Skeletal muscle tissue (tissue), 4 donors: Measurements from ENCODE around the gene ZNF543. TPM values are rescaled to one million over a fixed set of nuclear protein-coding genes. Genes with fewer than 3 reads are reported as not detected.

Source experiments
- H3K27ac ChIP-seq: one replicate; pipeline ENCODE4 v1.7.0; 2013; ENCODE audit warnings: mild to moderate bottlenecking, low read depth, low read length, inconsistent platforms
- H3K27me3 ChIP-seq, 3 donors: one replicate each; pipeline ENCODE4 v1.7.0; 2013; ENCODE audit warnings: low read length in 3 of 3; ENCODE audit not compliant: control insufficient read depth in 3 of 3, insufficient read depth in 3 of 3
- H3K36me3 ChIP-seq, 3 donors: one replicate each; pipeline ENCODE4 v1.7.0; 2013; ENCODE audit warnings: low read length in 3 of 3; ENCODE audit not compliant: control insufficient read depth in 3 of 3, insufficient read depth in 3 of 3
- H3K4me1 ChIP-seq, 3 donors: one replicate each; pipeline ENCODE4 v1.7.0; 2013; ENCODE audit warnings: low read length in 3 of 3, mild to moderate bottlenecking in 3 of 3; ENCODE audit not compliant: control insufficient read depth in 3 of 3, insufficient read depth in 3 of 3
- H3K4me3 ChIP-seq, 3 donors: one replicate each; pipeline ENCODE4 v1.7.0; 2013; ENCODE audit warnings: low read length in 3 of 3
- H3K9ac ChIP-seq, 3 donors: one replicate each; pipeline ENCODE4 v1.7.0; 2013; ENCODE audit warnings: low read length in 3 of 3, mild to moderate bottlenecking in 3 of 3, moderate library complexity in 2 of 3, low read depth in 1 of 3
- H3K9me3 ChIP-seq, 3 donors: one replicate each; pipeline ENCODE4 v1.7.0; 2013; ENCODE audit warnings: low read length in 3 of 3; ENCODE audit not compliant: control insufficient read depth in 3 of 3
- total RNA-seq: library from RNA; depleted of rRNA; stranded (reverse); fragments of >200 nt; gene quantifications from one replicate; pipeline ENCODE4 v1.2.3, GENCODE V29; 2014
- donor health status: Osteomylitis.

ZNF543 gene
- total RNA-seq, 1 donor from 2014 or later: 18.8 TPM

GRCh38 chr19:57288373-57288772 lies 31.9 kb upstream of the ZNF543 start:
- Histone ChIP-seq H3K27me3 (no peaks in the 10 kb centered on the region), H3K9me3 (peaks cover 0 to 5% (median 4%) of the 10 kb centered on the region in 3 donors), H3K36me3 (peaks cover 62 to 80% (median 80%) of the 10 kb centered on the region in 3 donors), H3K4me1 (peaks cover 7 to 11% (median 9%) of the 10 kb centered on the region in 3 donors), H3K27ac (no peak overlapping the region), H3K9ac (no peak overlapping the region), H3K4me3 (no peak overlapping the region)

GRCh38 chr19:57290970-57291369 lies 29.3 kb upstream of the ZNF543 start:
- Histone ChIP-seq H3K4me1 (no peaks in the 10 kb centered on the region), H3K27me3 (no peaks in the 10 kb centered on the region), H3K4me3 (no peak overlapping the region), H3K9ac (no peak overlapping the region), H3K36me3 (peaks cover 45 to 73% (median 66%) of the 10 kb centered on the region in 3 donors), H3K27ac (no peak overlapping the region), H3K9me3 (peaks cover 0 to 7% (median 4%) of the 10 kb centered on the region in 3 donors)

- Histone ChIP-seq H3K27ac (no peak overlapping the region), H3K36me3 (peaks cover 38 to 59% (median 59%) of the 10 kb centered on the region in 3 donors), H3K4me3 (no peak overlapping the region), H3K4me1 (no peaks in the 10 kb centered on the region), H3K9me3 (peaks cover 0 to 7% (median 4%) of the 10 kb centered on the region in 3 donors), H3K27me3 (no peaks in the 10 kb centered on the region), H3K9ac (no peak overlapping the region)
These were observed 27.7 kb upstream of the ZNF543 start for GRCh38 chr19:57292547-57292946.

- Histone ChIP-seq H3K9ac (no peak overlapping the region), H3K4me3 (no peak overlapping the region), H3K27me3 (no peaks in the 10 kb centered on the region), H3K27ac (no peak overlapping the region), H3K4me1 (no peaks in the 10 kb centered on the region), H3K9me3 (peaks cover 0 to 7% (median 4%) of the 10 kb centered on the region in 3 donors), H3K36me3 (peaks cover 30 to 47% (median 47%) of the 10 kb centered on the region in 3 donors)
These were observed 26.6 kb upstream of the ZNF543 start for GRCh38 chr19:57293719-57294118.

GRCh38 chr19:57302020-57302465 lies 18.2 kb upstream of the ZNF543 start:
- peak overlapping the region; percentile 63 for H3K27ac ChIP-seq
- no peaks in the 10 kb centered on the region for H3K27me3 ChIP-seq
- peaks cover 23 to 25% (median 24%) of the 10 kb centered on the region in 3 donors for H3K4me1 ChIP-seq
- H3K9me3 ChIP-seq: no peaks in the 10 kb centered on the region
- H3K36me3 ChIP-seq: peaks cover 2 to 4% (median 3%) of the 10 kb centered on the region in 3 donors
- peak overlapping the region; percentile 17 to 60 (median 41) for H3K4me3 ChIP-seq
- peak overlapping the region in 2 of 3 donors; percentile 17 to 25 for H3K9ac ChIP-seq

GRCh38 chr19:57302727-57303401 lies 17.4 kb upstream of the ZNF543 start:
- H3K4me1 ChIP-seq: peaks cover 23 to 25% (median 24%) of the 10 kb centered on the region in 3 donors
- peak overlapping the region; percentile 17 to 60 (median 41) for H3K4me3 ChIP-seq
- peak overlapping the region; percentile 63 for H3K27ac ChIP-seq
- peak overlapping the region in 2 of 3 donors; percentile 20 to 47 for H3K9ac ChIP-seq
- H3K9me3 ChIP-seq: no peaks in the 10 kb centered on the region
- H3K27me3 ChIP-seq: no peaks in the 10 kb centered on the region
- H3K36me3 ChIP-seq: peaks cover 2 to 4% (median 3%) of the 10 kb centered on the region in 3 donors

- peaks cover 0 to 2% (median 0%) of the 10 kb centered on the region in 3 donors for H3K9me3 ChIP-seq
These were observed 15.2 kb upstream of the ZNF543 start for GRCh38 chr19:57305056-57305455.

GRCh38 chr19:57308514-57308913 lies 11.8 kb upstream of the ZNF543 start:
- Histone ChIP-seq H3K36me3 (peaks cover 0 to 4% (median 0%) of the 10 kb centered on the region in 3 donors), H3K9ac (no peak overlapping the region), H3K27me3 (no peaks in the 10 kb centered on the region), H3K4me1 (peaks cover 0 to under 1% (median 0%) of the 10 kb centered on the region in 3 donors), H3K4me3 (no peak overlapping the region), H3K9me3 (peaks cover 0 to 2% (median 0%) of the 10 kb centered on the region in 3 donors), H3K27ac (no peak overlapping the region)

More at GRCh38 chr19:57305056-57305455, 15.2 kb upstream of the ZNF543 start:
- Histone ChIP-seq H3K27ac (no peak overlapping the region), H3K36me3 (peaks cover 2 to 8% (median 2%) of the 10 kb centered on the region in 3 donors), H3K27me3 (no peaks in the 10 kb centered on the region), H3K9ac (peak overlapping the region in 1 of 3 donors; percentile 2), H3K4me1 (peaks cover 23 to 25% (median 24%) of the 10 kb centered on the region in 3 donors), H3K4me3 (no peak overlapping the region)

- peaks cover 0 to 4% (median 0%) of the 10 kb centered on the region in 3 donors for H3K36me3 ChIP-seq
- no peaks in the 10 kb centered on the region for H3K4me1 ChIP-seq
- no peak overlapping the region for H3K9ac ChIP-seq
- no peak overlapping the region for H3K4me3 ChIP-seq
- H3K27ac ChIP-seq: no peak overlapping the region
- peaks cover 0 to 2% (median 0%) of the 10 kb centered on the region in 3 donors for H3K9me3 ChIP-seq
- H3K27me3 ChIP-seq: no peaks in the 10 kb centered on the region
These were observed 9.5 kb upstream of the ZNF543 start for GRCh38 chr19:57310792-57311191.

GRCh38 chr19:57314146-57314545 lies 6.1 kb upstream of the ZNF543 start:
- Histone ChIP-seq H3K4me1 (peaks cover 0 to 2% (median 0%) of the 10 kb centered on the region in 3 donors), H3K36me3 (no peaks in the 10 kb centered on the region), H3K9me3 (no peaks in the 10 kb centered on the region), H3K9ac (no peak overlapping the region), H3K27ac (no peak overlapping the region), H3K27me3 (no peaks in the 10 kb centered on the region), H3K4me3 (no peak overlapping the region)
